HuH-7 (cell line): ENCODE results near the gene ASAP3.

Source experiments
- DNase-seq: peaks from one replicate; pipeline ENCODE4 v3.0.0; 2011; ENCODE audit warnings: low spot score

The ASAP3 gene

GRCh38 chr1:23483321-23484252 lies at the start of gene ASAP3:
TSS of gene ASAP3 (minus strand) at chr1:23484179. CDS start at chr1:23484133, 46 bp downstream.
- DNase-seq, result no peak

GRCh38 chr1:23533246-23534023 lies 49.5 kb upstream of the ASAP3 start:
- DNase-seq, result no peak

GRCh38 chr1:23531562-23532094 lies 47.6 kb upstream of the ASAP3 start:
- DNase-seq, result no peak

GRCh38 chr1:23530747-23531561 lies 47.0 kb upstream of the ASAP3 start, which contains the start of gene E2F2:
TSS of gene E2F2 (minus strand) at chr1:23531233. CDS start at chr1:23530793, 440 bp downstream.
- DNase-seq, result peak; percentile 86

GRCh38 chr1:23530087-23530746 lies 46.2 kb upstream of the ASAP3 start:
- no peak for DNase-seq

- DNase-seq, result no peak
Observed at GRCh38 chr1:23529146-23530086, 45.4 kb upstream of the ASAP3 start.

GRCh38 chr1:23528250-23528978 lies 44.4 kb upstream of the ASAP3 start:
- DNase-seq, result peak; percentile 80

GRCh38 chr1:23527900-23528249 lies 43.9 kb upstream of the ASAP3 start:
- DNase-seq, result no peak

GRCh38 chr1:23527366-23527765 lies 43.4 kb upstream of the ASAP3 start:
- no peak for DNase-seq

- DNase-seq, result no peak
Observed at GRCh38 chr1:23526329-23527041, 42.5 kb upstream of the ASAP3 start.

GRCh38 chr1:23525558-23526250 lies 41.7 kb upstream of the ASAP3 start:
- DNase-seq, result no peak

GRCh38 chr1:23524716-23525401 lies 40.9 kb upstream of the ASAP3 start:
- DNase-seq, result no peak

GRCh38 chr1:23524163-23524562 lies 40.2 kb upstream of the ASAP3 start:
- DNase-seq, result no peak

- no peak for DNase-seq
Observed at GRCh38 chr1:23522244-23522982, 38.4 kb upstream of the ASAP3 start.

GRCh38 chr1:23521588-23521987 lies 37.6 kb upstream of the ASAP3 start:
- DNase-seq, result no peak

- DNase-seq, result no peak
Observed at GRCh38 chr1:23517581-23517980, 33.6 kb upstream of the ASAP3 start.

GRCh38 chr1:23515905-23516304 lies 31.9 kb upstream of the ASAP3 start:
- DNase-seq, result no peak
